ENCODE results near the gene RACGAP1.

The RACGAP1 gene

DNA sequence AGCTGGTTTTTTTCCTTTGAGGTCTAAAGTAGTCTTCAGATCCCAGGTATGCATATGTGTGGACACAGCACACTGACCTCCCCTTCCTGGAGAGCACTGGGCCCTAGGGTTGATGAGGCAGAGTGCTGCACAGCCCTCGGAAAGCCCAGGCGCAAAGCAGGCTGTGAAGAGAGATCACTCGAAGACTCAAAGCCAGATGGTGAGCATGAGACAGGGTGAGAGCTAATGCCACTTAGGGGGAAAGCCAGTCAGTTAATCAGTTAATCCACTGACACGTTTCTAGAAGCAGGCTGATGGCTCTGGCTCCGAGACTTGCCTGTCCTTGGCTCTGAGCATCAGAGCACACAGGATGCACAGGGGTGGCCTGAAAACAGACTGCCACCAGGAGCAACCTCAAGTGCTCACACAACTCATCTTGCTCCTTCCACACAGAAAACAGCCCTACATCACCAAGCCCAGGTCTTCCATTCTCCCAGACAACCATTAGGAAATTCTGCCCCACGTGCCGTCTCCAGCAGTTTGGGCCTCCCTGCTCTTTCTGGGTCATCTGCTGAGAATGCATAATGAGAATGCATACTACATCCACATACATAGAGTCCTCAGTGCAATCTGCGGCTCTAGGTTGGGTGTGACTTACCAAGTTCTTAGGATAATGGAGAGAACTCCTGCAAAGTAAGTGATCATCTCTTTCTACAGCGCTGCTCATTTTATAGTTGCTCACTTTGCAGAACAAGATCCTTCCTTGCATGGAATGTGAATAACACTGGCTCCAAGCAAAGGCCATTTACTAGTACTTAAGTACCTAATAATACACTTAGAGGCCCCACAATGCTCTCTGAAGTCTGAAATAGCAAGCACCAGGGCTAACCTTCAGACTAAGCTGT, 40.6 kb downstream of the RACGAP1 start:
- DNase-seq = no peak

DNA sequence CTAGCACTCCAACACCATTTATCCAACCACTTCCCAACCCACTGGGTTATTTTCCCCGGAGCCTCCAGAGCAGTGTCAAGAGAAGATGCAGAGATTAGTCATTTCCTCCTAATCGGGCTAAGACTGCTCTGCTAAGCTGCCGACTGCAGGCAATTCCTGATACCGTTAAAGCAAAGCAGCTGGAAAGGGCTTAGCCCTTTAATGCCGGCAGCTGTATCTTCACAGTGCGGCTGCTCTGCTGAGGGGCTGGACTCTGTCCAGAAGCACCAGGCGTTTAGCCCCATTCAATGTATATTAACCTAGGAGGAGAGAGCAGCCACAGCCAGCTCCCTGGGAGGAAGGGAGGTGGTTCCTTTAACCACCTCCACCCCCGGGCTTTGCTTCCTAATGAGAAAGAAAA, 41.4 kb downstream of the RACGAP1 start:
- DNase-seq = peak; percentile 92

DNA sequence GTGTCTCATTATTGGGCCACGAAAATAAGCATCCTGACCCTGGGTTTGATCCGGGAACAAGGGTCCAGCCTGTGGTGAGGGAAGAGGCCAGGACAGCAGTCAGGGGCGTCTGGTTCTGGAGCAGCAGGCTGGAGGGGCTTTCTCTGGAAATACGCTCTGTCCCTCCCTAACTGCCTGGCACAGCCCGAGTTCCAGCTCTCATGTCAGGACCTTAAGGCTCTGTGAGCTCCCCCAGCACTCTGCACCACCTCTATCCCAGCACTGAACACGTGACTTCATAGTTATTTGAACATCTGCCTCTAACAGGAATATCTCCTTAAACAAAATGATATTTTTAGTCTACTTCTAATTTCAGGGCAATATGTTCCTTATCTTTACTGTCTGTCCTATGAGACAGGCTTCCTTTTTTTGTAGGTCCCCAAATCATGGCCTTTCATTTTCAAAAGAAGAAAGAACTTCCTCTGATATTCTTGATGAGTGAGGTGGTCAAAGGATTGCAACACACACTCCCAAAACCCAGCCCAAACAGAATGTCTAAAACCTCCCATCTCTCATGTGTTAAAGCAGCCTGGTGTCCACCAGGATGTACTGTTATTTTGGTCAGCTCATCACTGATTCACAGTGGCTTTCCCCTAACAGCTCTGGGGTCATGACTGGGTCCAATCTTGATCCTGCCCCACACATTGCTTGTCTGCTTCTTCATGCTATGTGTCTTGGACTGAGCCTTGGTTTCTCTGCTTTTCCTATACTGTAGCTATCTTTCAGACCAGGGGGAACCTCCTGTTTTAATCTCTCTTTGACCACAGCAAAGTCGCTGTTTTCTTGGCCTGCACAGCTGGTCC, 42.8 kb downstream of the RACGAP1 start:
- DNase-seq = peak; percentile 46

DNA sequence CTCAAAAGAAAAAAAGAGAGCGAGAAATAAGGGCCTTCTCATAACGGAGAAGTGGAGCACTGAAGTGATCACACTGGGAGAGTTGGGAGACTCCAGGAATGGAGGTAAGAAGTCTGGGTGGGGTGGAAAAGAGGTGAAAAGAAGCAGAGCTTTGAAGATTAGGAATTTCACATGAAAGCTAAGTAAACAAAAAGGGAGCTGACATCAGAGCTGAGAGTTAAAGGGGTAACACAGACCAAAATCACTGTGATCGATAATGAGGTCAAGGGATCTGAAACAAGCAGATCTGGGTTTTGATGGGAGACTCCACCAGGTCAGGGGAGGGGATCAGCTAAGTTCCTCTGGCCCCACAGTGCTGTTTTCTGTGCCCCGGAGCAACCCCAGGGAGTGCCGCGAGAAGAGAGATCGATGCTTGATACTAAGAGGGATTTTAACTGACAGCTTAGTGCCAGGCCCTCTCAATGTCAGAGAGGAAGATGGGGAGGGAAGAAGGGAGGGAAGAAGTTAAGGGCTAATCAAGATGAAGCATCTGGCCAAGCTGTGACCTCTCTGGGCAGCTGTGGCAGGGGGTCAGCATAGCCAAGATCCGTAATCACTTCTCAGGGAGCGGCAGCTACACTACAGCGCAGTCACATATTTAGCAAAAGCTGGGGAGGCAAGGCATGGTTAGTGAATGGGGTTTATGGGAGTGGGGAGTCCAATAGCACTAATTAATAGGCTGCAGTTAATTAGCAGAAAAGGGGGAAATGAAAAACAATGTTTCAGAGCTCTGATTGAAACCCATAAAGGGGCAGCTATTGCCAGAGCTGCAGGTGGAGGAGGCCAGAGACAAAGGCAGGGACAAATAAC, 44.6 kb downstream of the RACGAP1 start:
- no peak for DNase-seq

DNA sequence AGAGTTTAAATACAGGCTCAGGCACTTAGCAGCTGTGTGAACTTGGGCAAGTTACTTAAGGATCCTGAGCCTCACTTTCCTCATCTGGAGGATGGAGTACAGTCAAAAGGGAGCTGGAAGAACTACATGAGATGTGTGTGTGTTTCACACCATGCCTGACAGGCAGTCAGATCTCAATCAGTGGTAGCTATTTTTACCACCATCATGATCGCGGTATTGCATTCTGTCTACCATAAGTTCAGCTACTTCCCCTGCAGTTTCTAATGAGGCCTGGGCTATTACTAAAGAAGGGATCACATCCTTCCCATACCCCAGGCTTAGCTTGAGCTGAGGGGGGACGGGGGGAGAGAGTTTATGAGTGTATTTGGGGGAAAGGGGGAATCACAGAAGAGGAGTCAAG, 45.5 kb downstream of the RACGAP1 start:
- no peak for DNase-seq

DNA sequence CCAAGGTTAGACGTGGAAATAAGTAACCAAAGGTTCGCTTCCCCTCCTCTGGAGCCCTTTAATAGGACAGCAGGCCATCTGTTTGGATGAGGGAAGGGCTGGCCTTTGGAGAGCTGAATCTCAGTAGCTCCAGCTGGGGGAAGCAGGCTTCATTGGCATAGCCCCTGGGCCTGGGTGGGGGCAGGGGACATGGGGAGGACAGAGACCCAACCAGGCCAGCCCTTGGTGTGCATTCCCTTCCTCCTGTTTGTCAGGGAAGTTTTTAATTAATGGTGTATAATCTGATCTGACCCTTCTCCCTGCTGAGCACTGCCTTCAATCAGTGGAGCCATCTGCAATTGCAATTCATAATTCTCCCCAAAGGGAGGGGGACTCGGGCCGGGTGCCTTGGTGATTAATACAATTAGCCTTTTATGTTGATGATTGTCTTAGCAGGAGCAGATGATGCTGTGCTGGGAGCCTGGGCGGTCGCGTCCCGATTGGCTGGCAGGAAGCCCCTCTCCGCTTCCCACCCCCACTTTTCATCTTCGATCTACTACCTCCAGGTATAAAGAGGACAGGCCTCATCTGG, 46.2 kb downstream of the RACGAP1 start:
- no peak for DNase-seq

DNA sequence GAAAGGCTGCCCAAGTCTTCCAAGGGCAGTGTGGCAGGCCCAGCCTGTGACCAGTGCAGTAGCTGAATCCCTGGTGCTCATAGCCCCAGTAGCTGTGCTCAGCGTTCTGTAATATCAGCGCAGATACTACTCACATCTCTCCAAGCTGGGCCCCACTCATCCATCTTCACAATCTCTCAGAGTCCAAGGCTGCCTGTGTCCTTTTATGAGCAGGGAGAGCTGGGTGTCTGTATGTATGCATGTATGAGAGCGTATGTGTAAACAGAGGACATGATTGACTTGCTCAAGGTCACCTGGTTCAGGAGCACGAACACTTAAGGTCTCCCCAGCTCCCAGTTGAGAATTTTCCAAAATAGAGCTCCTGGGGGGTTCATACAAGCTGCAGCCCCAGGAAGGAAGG, 47.2 kb downstream of the RACGAP1 start:
- DNase-seq = no peak

DNA sequence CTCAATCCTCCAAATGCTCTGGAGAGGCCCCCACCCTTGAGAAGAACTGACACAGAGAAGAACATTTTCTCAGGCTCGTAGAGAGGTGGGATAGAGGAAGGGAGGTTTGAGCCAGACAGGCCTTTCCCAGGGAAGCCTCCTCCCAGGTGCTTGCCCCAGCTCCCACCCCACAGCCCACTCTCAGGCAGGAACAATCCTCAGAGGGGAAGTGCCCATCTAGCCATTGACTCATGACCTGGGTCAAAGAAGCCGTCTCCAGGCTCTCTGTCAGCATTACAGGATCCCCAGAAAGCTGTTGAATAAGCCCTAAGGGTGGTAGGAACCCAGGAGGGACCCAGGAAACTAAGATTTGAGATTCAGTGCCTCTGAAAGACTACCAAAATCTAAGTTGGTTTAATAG, 48.7 kb downstream of the RACGAP1 start:
- DNase-seq = no peak

DNA sequence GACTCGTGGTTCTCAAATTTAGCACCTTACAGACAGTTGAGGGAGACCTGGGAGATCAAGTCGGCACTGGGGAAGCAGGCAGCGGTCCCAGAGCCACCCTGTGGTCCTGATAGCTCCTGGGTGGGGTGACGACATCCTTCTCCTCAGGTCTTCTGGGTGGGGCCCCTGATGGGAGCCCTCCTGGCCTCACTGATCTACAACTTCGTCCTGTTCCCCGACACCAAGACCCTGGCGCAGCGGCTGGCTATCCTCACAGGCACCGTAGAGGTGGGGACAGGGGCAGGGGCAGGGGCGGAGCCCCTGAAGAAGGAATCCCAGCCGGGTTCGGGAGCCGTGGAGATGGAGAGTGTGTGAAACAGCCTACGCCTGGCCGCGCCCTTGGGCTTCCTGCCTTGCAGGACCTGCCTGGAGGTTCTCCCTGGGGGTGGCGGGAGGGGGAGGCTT, 50.0 kb downstream of the RACGAP1 start:
- no peak for DNase-seq

DNA sequence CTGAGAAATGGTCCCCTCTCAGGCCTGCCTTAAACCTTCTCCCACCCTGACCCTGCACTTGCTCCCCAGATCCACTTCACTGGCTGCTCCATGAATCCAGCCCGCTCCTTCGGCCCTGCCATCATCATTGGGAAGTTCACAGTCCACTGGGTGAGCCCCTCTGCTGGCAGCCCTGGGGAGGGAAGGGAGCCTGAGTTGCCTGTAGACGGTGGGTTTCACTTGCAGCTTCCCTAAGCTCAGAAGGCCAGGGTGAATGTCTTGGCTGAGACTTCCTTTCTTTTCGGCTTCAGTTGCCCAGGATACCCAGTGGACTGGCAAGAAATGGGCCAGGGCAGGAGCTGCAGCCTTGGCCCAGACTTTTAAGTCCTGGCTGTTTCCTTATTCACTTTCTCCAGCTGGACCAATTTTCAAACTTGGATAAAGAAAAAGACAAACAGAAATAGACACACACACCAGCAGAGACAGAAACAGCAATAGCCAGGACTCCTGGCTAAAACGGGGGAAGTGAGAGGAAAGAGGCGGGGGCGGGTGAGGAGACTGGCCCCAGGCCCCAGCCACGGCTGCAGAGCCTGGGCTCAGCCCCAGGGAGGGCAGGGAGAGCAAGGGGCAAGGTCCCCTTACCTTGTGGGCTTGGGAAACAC, 50.5 kb downstream of the RACGAP1 start:
- DNase-seq = no peak

DNA sequence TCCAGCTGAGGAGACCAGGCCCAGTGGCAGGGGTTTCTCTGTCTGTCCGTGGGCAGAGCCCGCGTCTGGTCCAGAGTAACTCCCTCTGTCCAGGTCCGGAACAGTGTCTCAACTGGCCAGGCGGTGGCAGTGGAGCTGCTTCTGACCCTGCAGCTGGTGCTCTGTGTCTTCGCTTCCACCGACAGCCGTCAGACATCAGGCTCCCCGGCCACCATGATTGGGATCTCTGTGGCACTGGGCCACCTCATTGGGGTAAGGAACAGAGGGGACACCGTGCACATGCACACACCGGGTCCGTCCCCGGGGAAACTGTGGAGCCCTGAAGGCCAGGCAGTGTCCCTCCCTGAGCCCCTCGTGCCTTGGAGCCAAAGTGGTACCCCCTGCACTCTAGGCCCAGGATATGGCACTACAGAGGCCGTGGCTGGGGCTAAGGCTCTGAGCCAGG, 51.0 kb downstream of the RACGAP1 start:
- peak; percentile 56 for DNase-seq

DNA sequence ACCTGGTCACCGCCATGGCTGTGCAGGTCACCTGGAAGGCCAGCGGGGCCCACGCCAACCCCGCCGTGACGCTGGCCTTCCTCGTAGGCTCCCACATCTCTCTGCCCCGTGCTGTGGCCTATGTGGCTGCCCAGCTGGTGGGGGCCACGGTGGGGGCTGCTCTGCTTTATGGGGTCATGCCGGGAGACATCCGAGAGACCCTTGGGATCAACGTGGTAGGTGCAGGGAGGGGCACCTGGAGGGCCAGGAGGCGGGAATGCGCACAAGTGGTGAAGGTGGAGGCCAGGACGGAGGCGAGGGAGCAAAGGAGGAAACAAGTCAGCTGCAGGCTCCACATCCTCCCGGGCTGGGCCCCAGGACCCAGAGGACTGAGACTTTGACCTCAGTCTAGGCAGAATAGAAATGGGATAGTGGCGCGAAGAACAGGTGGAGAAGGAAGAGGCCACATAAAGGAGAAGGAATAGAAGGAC, 51.9 kb downstream of the RACGAP1 start:
- no peak for DNase-seq

DNA sequence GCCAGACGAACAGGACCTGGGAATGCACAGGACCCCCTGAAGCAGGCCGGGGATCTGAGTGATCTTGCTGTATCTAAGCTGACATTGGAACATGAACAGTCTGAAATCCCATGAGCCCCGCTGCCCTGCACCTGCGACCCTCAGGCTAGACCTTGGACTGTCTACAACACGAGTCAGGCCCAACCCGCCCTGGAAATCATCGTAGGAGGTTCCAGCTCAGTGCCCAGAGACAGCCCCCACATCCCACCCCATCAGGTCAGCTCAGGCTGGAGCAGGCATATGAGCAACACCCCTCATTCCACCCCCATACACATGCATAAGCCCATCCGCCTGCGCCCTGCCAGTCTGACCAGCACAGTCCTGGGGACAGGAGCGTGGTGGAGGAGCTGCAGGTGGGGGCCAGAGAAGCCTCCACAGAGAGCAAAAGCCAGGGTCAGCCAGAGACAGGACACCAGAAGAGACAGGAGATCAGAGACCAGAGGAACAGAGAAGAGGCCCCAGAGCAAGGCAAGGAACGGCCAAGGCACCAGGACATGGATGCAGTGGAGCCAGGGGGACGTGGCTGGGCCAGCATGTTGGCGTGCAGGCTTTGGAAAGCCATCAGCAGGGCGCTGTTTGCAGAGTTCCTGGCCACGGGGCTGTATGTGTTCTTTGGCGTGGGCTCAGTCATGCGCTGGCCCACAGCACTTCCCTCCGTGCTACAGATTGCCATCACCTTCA, 52.5 kb downstream of the RACGAP1 start, which contains the start of gene AQP6:
AQP6 (plus strand) TSS at position 307 of the 720 bp plus-strand sequence; CDS start at position 534, 227 bp downstream.
- no peak for DNase-seq

DNA sequence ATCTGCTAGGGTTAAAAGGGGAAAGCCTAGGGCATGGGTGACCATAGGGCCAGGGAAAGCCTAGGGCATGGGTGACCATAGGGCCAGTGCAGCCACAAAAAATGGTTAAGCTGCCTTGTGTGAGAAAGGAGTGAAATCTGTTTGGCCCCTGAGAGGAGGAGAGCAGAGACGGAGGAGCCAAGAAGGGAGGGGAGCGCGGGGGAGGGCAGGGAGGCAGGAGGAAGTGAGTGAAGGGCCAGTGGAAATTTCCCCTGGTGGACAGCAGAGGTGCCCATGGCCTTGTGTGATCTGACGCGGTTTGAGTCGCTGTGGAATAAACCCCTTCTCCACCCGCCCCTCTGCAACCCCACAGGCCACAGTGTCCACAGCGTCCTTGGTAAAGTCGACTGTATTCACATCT, 53.2 kb downstream of the RACGAP1 start:
- no peak for DNase-seq

DNA sequence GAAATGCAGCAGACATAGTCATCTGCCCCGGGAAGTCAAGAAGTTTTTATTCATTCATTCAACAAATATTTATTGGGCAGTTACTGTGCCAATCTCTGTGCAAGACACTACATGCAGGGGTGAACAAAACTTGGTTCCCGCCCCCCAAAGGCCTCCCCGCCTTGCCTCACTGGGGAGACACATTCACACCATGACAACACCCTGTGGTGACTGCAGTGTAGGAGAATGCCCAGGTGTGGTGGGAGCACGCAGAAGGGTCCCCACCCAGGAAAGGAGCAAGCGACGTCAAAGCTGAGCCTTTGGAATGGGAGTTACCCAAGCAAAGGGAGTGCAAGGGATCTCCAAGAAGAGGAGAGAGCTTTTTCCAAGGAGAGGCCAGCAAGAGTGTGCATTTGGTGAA, 54.2 kb downstream of the RACGAP1 start:
- no peak for DNase-seq

DNA sequence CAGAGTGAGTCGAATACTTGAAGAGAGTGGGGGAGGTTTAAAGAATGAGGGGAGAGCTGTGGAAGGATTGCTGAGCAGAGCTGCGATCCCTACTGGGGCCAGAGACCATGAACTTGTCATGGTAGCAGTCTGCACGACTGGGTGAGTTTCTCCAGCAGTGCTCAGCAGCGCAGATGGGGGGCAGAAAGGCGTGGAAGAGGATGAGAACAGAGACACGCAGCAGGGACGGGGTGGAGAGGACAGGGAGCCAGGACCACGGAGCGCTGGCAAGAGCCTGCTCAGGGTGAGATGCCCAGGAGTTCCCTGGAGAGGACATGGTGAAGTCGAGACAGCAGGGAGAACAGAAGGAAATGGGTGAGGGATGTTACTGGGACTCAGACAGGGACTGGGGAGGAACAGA, 54.6 kb downstream of the RACGAP1 start:
- no peak for DNase-seq

DNA sequence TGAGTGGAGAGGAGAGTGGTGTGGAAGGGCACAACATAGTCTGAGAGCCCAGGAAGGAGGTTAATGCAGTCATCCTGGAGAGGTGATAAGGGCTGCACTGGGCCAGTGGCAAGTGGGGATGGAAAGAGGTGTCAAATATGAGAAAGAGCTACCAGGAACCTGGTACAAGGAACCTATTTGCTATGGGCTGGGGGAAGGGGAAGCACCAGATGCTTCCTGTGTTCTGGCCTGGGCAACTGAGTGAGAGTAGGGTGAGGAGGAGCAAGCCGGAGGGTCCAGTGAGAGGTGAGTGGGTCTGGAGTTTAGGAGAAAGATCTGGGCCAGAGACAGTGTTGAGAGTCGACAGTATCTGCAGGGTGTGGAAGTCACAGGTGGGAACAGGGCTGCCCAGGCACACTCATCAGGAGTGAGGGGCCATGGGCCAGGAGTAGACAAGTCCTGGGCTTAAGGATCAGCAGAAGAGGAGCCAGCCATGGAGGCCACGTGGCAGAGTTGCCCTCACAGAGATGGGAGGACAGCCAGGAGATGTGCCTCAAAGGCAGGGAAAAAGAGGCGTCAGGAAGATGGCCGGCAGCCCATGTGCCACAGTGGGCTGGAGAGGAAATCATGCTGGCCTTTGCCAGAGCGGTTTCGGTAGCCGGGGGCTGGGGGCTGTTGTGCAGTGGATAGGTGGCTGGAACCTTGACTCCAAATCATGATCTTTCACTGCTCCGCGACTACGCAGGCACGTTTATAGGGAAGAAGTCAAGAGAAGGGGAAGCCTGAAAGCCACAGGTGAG, 55.5 kb downstream of the RACGAP1 start:
- DNase-seq = no peak

DNA sequence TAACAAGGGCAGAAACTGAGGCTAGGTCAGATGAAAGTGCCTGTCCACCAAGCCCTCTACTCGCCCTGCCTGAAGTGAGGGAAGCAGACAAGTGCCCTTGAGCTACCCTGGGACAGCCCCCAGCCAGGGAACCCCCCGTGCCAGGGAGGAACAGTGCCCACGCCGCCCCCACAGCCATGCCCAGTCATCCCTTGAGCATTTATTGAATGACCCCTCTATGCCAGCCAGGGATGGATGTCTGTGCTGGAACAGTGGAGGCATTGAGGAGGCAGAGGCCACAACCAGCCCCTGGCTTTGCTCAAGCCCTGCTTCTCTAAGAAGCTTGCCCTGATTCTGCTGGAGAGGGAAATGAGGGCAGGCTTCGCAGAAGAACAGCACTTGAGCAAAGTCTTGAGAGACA, 56.3 kb downstream of the RACGAP1 start:
- DNase-seq = no peak

DNA sequence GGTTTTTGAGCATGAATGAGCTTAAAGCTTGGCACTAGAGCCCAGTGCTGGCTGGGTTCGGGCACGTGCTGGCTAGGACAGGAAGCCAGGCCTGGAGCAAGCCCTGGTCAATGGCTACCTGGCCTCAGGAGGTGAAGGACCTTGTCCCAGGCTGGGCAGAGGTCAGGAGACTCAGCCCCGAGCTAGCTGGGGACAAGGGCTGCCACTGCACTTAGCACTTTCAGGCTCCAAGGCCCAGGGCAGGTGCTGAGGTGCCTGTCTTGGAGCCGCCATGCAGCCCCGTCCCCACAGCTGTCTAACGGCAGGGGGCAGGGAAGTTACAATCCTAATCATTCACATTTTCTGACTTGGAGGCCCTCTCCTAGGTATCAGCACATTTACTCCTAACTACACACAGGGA, 56.8 kb downstream of the RACGAP1 start:
- no peak for DNase-seq

DNA sequence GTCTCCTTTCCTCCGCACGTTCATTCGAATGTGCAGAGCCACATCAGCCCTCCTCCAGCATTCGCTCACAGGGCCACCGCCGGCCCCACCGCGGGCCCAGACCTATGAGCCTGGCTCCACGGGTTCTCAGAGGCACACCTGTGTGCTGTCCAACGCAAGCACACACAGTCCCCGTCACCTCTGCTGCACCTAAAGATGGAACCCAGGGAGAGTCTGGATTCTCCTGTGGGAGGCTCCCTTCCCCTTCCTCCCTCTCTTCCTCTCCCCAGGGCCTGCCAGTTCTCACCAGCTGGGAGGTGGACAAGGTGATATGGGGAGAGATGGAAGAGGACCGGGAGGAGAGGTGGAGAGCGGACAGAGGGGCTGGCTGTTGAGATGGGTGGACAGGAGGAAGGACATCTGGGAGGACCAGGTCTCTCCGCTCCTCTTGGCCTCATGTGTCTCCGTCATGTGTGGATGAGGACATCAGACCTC, 57.5 kb downstream of the RACGAP1 start:
- no peak for DNase-seq
